H1 (cell line): ENCODE measurements around the gene PHC2.

ENCODE experiments used
- CTCF ChIP-seq, 3 experiments: IDR thresholded peaks; 1 replicate in 2 of 3; 2 replicates in 1 of 3; pipeline versions ENCODE4 v1.5.1 to v1.6.1; 2011; ENCODE audit warnings: low read length in 3 of 3, mild to moderate bottlenecking in 3 of 3, inconsistent platforms in 2 of 3, low read depth in 1 of 3, moderate library complexity in 1 of 3; ENCODE audit not compliant: insufficient read depth in 1 of 3; ENCODE audit errors: control extremely low read depth in 1 of 3
- FOSL1 ChIP-seq: IDR thresholded peaks from 2 replicates; pipeline ENCODE4 v1.6.1; 2011; ENCODE audit warnings: mild to moderate bottlenecking, low read depth, low read length, moderate library complexity; ENCODE audit not compliant: insufficient read depth
- NRF1 ChIP-seq: IDR thresholded peaks from 2 replicates; pipeline ENCODE4 v1.6.1; 2011; ENCODE audit warnings: mild to moderate bottlenecking, low read depth, low read length, improper control_type of control experiment
- POLR2A ChIP-seq, 2 experiments: IDR thresholded peaks; 1 replicate in 1 of 2; 2 replicates in 1 of 2; pipeline ENCODE4 v1.6.1; 2011; ENCODE audit warnings: low read depth in 2 of 2, low read length in 2 of 2, mild to moderate bottlenecking in 2 of 2; ENCODE audit errors: control extremely low read depth in 1 of 2
- TBP ChIP-seq: IDR thresholded peaks from 2 replicates; pipeline ENCODE4 v1.6.1; 2011; ENCODE audit warnings: low read depth, low read length, improper control_type of control experiment

- no peak for TF ChIP-seq CTCF (IDR thresholded peaks at IDR 0.05; ENCODE audit: control extremely low read depth in 1 of 3, insufficient read depth in 1 of 3, low read depth in 1 of 3, low read length in 3 of 3)
- no peak for TF ChIP-seq TBP
- no peak for TF ChIP-seq NRF1
- TF ChIP-seq FOSL1 = no peak
- TF ChIP-seq POLR2A (IDR thresholded peaks at IDR 0.05; ENCODE audit: control extremely low read depth in 1 of 2, low read depth in 2 of 2, low read length in 2 of 2) = no peak
Measured at GRCh38 chr1:33276573-33277298, 154.2 kb downstream of the PHC2 start.
